ENCODE measurements around the gene CMKLR1.

The CMKLR1 gene

GRCh38 chr12:108333898-108334699, 5.0 kb downstream of the CMKLR1 start:
- DNase-seq, result no peak

GRCh38 chr12:108332791-108333382, 6.2 kb downstream of the CMKLR1 start:
- no peak for DNase-seq

GRCh38 chr12:108328420-108328819, 10.7 kb downstream of the CMKLR1 start:
- no peak for DNase-seq

GRCh38 chr12:108327621-108328344, 11.3 kb downstream of the CMKLR1 start:
- no peak for DNase-seq

- no peak for DNase-seq
Observed at GRCh38 chr12:108326254-108326750, 12.8 kb downstream of the CMKLR1 start.

- DNase-seq, result no peak
Observed at GRCh38 chr12:108325549-108325948, 13.6 kb downstream of the CMKLR1 start.

- DNase-seq, result no peak
Observed at GRCh38 chr12:108325018-108325358, 14.1 kb downstream of the CMKLR1 start.

GRCh38 chr12:108324351-108325017, 14.6 kb downstream of the CMKLR1 start:
- no peak for DNase-seq

- DNase-seq, result no peak
Observed at GRCh38 chr12:108323581-108323980, 15.5 kb downstream of the CMKLR1 start.

GRCh38 chr12:108322998-108323397, 16.1 kb downstream of the CMKLR1 start:
- no peak for DNase-seq

GRCh38 chr12:108321688-108322087, 17.4 kb downstream of the CMKLR1 start:
- no peak for DNase-seq

GRCh38 chr12:108320507-108321293, 18.4 kb downstream of the CMKLR1 start:
- DNase-seq, result no peak

- DNase-seq, result no peak
Observed at GRCh38 chr12:108319277-108320234, 19.6 kb downstream of the CMKLR1 start.

- no peak for DNase-seq
Observed at GRCh38 chr12:108318472-108319275, 20.4 kb downstream of the CMKLR1 start.

GRCh38 chr12:108317308-108318234, 21.5 kb downstream of the CMKLR1 start:
- no peak for DNase-seq

- no peak for DNase-seq
Observed at GRCh38 chr12:108316176-108317086, 22.7 kb downstream of the CMKLR1 start.

GRCh38 chr12:108315486-108316105, 23.5 kb downstream of the CMKLR1 start:
- DNase-seq, result no peak
